K562 (cell line): ENCODE measurements around the gene GP1BB. TPM values are rescaled to one million over a fixed set of nuclear protein-coding genes. Genes with fewer than 3 reads are reported as not detected.

Source experiments
- CBX3 ChIP-seq, 2 experiments: IDR thresholded peaks; 1 replicate in 1 of 2; 2 replicates in 1 of 2; pipeline ENCODE4 v1.6.1; 2012; ENCODE audit warnings: inconsistent platforms in 2 of 2, low read length in 2 of 2, borderline replicate concordance in 1 of 2, control low read depth in 1 of 2
- COPS2 ChIP-seq: fragments of 450-650 bp; conservative IDR thresholded peaks from 2 replicates; pipeline ENCODE4 v1.6.1; 2016; ENCODE audit warnings: mild to moderate bottlenecking, moderate library complexity
- E2F1 ChIP-seq: sonication (generic); formaldehyde crosslinking; IDR thresholded peaks from 2 replicates; pipeline ENCODE4 v1.8.1; 2023; ENCODE audit warnings: mild to moderate bottlenecking, missing genetic modification reagents, moderate library complexity
- EHMT2 ChIP-seq: fragments of 450-650 bp; IDR thresholded peaks from 2 replicates; pipeline ENCODE4 v1.6.1; 2018; ENCODE audit warnings: antibody characterized with exemption
- FOSL1 ChIP-seq: fragments of 200-800 bp; sonication (Bioruptor generic); conservative IDR thresholded peaks from 2 replicates; pipeline ENCODE4 v1.6.1; 2016; ENCODE audit warnings: missing genetic modification characterization, missing compliant biosample characterization
- FOXA1 ChIP-seq: fragments of 450-650 bp; IDR thresholded peaks from 2 replicates; pipeline ENCODE4 v1.6.1; 2016; ENCODE audit warnings: mild to moderate bottlenecking, borderline replicate concordance
- FUS ChIP-seq: fragments of 200-400 bp; formaldehyde crosslinking; optimal IDR thresholded peaks from 2 replicates; pipeline ENCODE3; 2017; ENCODE audit warnings: low read depth, low read length
- HINFP ChIP-seq: fragments of 450-650 bp; conservative IDR thresholded peaks from 2 replicates; pipeline ENCODE4 v1.6.1; 2016; ENCODE audit warnings: missing genetic modification characterization, low read depth, mild to moderate bottlenecking, control low read depth, missing compliant biosample characterization
- ILK ChIP-seq: fragments of 450-650 bp; IDR thresholded peaks from 2 replicates; pipeline ENCODE4 v1.6.1; 2016; ENCODE audit warnings: missing genetic modification characterization, low read depth, mild to moderate bottlenecking, missing compliant biosample characterization, moderate library complexity, borderline replicate concordance
- KDM5B ChIP-seq: fragments of 200-600 bp; sonication (generic); IDR thresholded peaks from 2 replicates; pipeline ENCODE4 v1.6.1; 2012; ENCODE audit warnings: low read depth, mild to moderate bottlenecking, moderate library complexity, low read length, control low read depth, inconsistent platforms; ENCODE audit not compliant: insufficient replicate concordance
- LARP7 ChIP-seq: fragments of 450-650 bp; IDR thresholded peaks from 2 replicates; pipeline ENCODE4 v1.6.1; 2016
- MLX ChIP-seq, 2 experiments: fragments of 450-650 bp in 1 of 2; sonication (generic) in 1 of 2; formaldehyde crosslinking; conservative IDR thresholded peaks; 2 replicates each; pipeline versions ENCODE4 v1.4.0 to v1.8.1; 2020 to 2022; ENCODE audit warnings: mild to moderate bottlenecking in 1 of 2, missing genetic modification reagents in 1 of 2
- MXI1 ChIP-seq: IDR thresholded peaks from 2 replicates; pipeline ENCODE4 v1.6.1; 2011; ENCODE audit warnings: low read depth, mild to moderate bottlenecking, improper control_type of control experiment, low read length
- NCOA4 ChIP-seq: fragments of 450-650 bp; IDR thresholded peaks from 2 replicates; pipeline ENCODE4 v1.6.1; 2018; ENCODE audit warnings: mild to moderate bottlenecking; ENCODE audit not compliant: partially characterized antibody
- NFIC ChIP-seq: fragments of 450-650 bp; IDR thresholded peaks from 2 replicates; pipeline ENCODE4 v1.6.1; 2017; ENCODE audit warnings: mild to moderate bottlenecking, inconsistent platforms
- NONO ChIP-seq, 2 experiments: fragments of 200-400 bp in 1 of 2; fragments of 450-650 bp in 1 of 2; formaldehyde crosslinking in 1 of 2; IDR thresholded peaks; 2 replicates each; pipeline ENCODE4 v1.6.1; 2017; ENCODE audit warnings: low read depth in 2 of 2, mild to moderate bottlenecking in 2 of 2, moderate library complexity in 2 of 2, low read length in 1 of 2
- SMARCA5 ChIP-seq: fragments of 450-650 bp; IDR thresholded peaks from 2 replicates; pipeline ENCODE4 v1.6.1; 2016
- ZNF133 ChIP-seq: fragments of 250-450 bp; sonication (Bioruptor Pico); IDR thresholded peaks from 2 replicates; pipeline ENCODE4 v1.4.0; 2020; ENCODE audit warnings: mild to moderate bottlenecking
- ZNF174 ChIP-seq: fragments of 250-450 bp; sonication (Bioruptor Pico); IDR thresholded peaks from 2 replicates; pipeline ENCODE4 v1.4.0; 2020; ENCODE audit warnings: mild to moderate bottlenecking
- ZNF217 ChIP-seq: sonication (generic); formaldehyde crosslinking; IDR thresholded peaks from 2 replicates; pipeline ENCODE4 v1.8.0; 2022; ENCODE audit warnings: mild to moderate bottlenecking, missing genetic modification reagents
- ZNF507 ChIP-seq: conservative IDR thresholded peaks from 2 replicates; pipeline ENCODE4 v1.6.1; 2017; ENCODE audit warnings: missing genetic modification characterization, missing compliant biosample characterization
- ZNF512 ChIP-seq: IDR thresholded peaks from 2 replicates; pipeline ENCODE4 v1.6.1; 2016; ENCODE audit warnings: missing genetic modification characterization, missing compliant biosample characterization
- ZNF707 ChIP-seq: fragments of 250-450 bp; sonication (Bioruptor Pico); conservative IDR thresholded peaks from 2 replicates; pipeline ENCODE4 v1.8.0; 2022; ENCODE audit warnings: inconsistent platforms, mild to moderate bottlenecking, moderate library complexity
- ZZZ3 ChIP-seq: fragments of 450-650 bp; IDR thresholded peaks from 2 replicates; pipeline ENCODE4 v1.6.1; 2016; ENCODE audit warnings: antibody characterized with exemption, mild to moderate bottlenecking, moderate library complexity
- polyA plus RNA-seq, 8 experiments: library from polyadenylated mRNA; depleted of rRNA in 4 of 8; stranded (reverse) in 5 of 8; unstranded in 3 of 8; fragments of >200 nt; fragmentation: Nextera tagmentation in 2 of 8; fragmentation: Illumina TruSeq in 1 of 8; extraction: Ambion mirVana in 2 of 8; extraction: Trizol in 1 of 8; gene quantifications; 2 replicates each; pipeline versions ENCODE4 v1.2.1 to v1.2.3, GENCODE V29; 2011 to 2014; ENCODE audit warnings: inconsistent platforms in 1 of 8, missing spikeins in 1 of 8
- total RNA-seq, 7 experiments: library from RNA; depleted of rRNA in 6 of 7; stranded (reverse); fragments of >200 nt in 6 of 7; fragmentation: Illumina TruSeq in 2 of 7; extraction: Trizol in 2 of 7; gene quantifications; 2 replicates each; pipeline versions ENCODE4 v1.2.1 to v1.2.3, GENCODE V29; 2011 to 2021; ENCODE audit warnings: low replicate concordance in 1 of 7

The GP1BB gene
- total and polyA plus RNA-seq, 9 of the 15 experiments (the other 6 are each of a cell fraction or from before 2014, with no cell fraction given): 0.69 to 162 (median 2.8) TPM

GRCh38 chr22:19717691-19718455 lies 5.5 kb upstream of the GP1BB start (continued):
- TF ChIP-seq E2F1 (peak; percentile 97), FUS (peak; percentile 97), ZNF707 (CRISPR knock-in tag) (no peak), ZZZ3 (no peak), CBX3 (IDR thresholded peaks at IDR 0.05; ENCODE audit: borderline replicate concordance in 1 of 2, low read length in 2 of 2) (no peak), SMARCA5 (peak; percentile 97), LARP7 (peak; percentile 99), MLX (CRISPR knock-in tag; conservative IDR thresholded peaks at IDR 0.05) (peak in 1 of 2 experiments; percentile 96; a peak in 2 of 4 replicates), COPS2 (no peak), FOSL1 (tag) (no peak), HINFP (no peak), NONO (IDR thresholded peaks at IDR 0.05; ENCODE audit: low read depth in 2 of 2, low read length in 1 of 2) (no peak), EHMT2 (peak; percentile 72), NFIC (no peak), NCOA4 (no peak), FOXA1 (no peak), MXI1 (peak; percentile 82), ZNF174 (no peak), ZNF133 (CRISPR knock-in tag) (no peak), ZNF512 (no peak), ZNF217 (no peak), KDM5B (no peak), ZNF507 (no peak), ILK (no peak)
